Caco-2 (cell line): ENCODE measurements around the gene MAPK14. TPM values are rescaled to one million over a fixed set of nuclear protein-coding genes. Genes with fewer than 3 reads are reported as not detected.

ENCODE experiments used
- BruUV-seq: library from RNA; stranded (reverse); fragments of 400-500 nt; replicated peaks from 2 replicates; lab custom pipeline; 2021; lab: Mats Ljungman, UMichigan
- CTCF ChIA-PET: fragments of 300-600 bp; sonication (Branson Sonifier 250); formaldehyde crosslinking; loops from one replicate; lab custom pipeline; 2022; ENCODE audit warnings: antibody characterized with exemption; lab: Charles Lee
- POLR2A ChIA-PET: fragments of 300-600 bp; sonication (Branson Sonifier 250); formaldehyde crosslinking; loops from one replicate; lab custom pipeline; 2022; ENCODE audit warnings: antibody characterized with exemption; lab: Charles Lee
- DNase-seq, 2 experiments: peaks; one replicate each; pipeline versions ENCODE4 v3.0.0 to v3.0.0-alpha.2; 2020 to 2022
- H3K27me3 ChIP-seq: replicated peaks from 2 replicates; pipeline ENCODE4 v1.6.0; 2011; ENCODE audit warnings: low read length; ENCODE audit not compliant: control insufficient read depth, insufficient read depth
- H3K36me3 ChIP-seq: 2 replicates; pipeline ENCODE4 v1.5.1; 2011; ENCODE audit warnings: low read length; ENCODE audit not compliant: control insufficient read depth, insufficient read depth
- H3K4me1 ChIP-seq: fragments of 250-450 bp; sonication (Bioruptor Pico); 2 replicates; pipeline ENCODE4 v1.5.1; 2020; ENCODE audit warnings: mild to moderate bottlenecking
- H3K4me3 ChIP-seq: 2 replicates; pipeline ENCODE4 v1.5.1; 2011; ENCODE audit warnings: low read depth, mild to moderate bottlenecking, control low read depth, low read length
- H3K9me3 ChIP-seq: fragments of 250-450 bp; sonication (Bioruptor Pico); 2 replicates; pipeline ENCODE4 v1.5.1; 2020; ENCODE audit warnings: mild to moderate bottlenecking, moderate library complexity
- H3K27ac Mint-ChIP-seq: one replicate; pipeline ENCODE4 v1.8.0; 2022; ENCODE audit warnings: mixed read lengths; ENCODE audit not compliant: unreplicated experiment
- H3K27me3 Mint-ChIP-seq: one replicate; pipeline ENCODE4 v1.8.0; 2022; ENCODE audit warnings: mixed read lengths; ENCODE audit not compliant: insufficient read depth, unreplicated experiment
- H3K36me3 Mint-ChIP-seq: one replicate; pipeline ENCODE4 v1.8.0; 2022; ENCODE audit warnings: mild to moderate bottlenecking, mixed read lengths; ENCODE audit not compliant: insufficient read depth, unreplicated experiment
- H3K4me1 Mint-ChIP-seq: one replicate; pipeline ENCODE4 v1.8.0; 2022; ENCODE audit warnings: low read depth, mixed read lengths; ENCODE audit not compliant: unreplicated experiment
- H3K4me3 Mint-ChIP-seq: one replicate; pipeline ENCODE4 v1.8.0; 2022; ENCODE audit warnings: mild to moderate bottlenecking, moderate library complexity, mixed read lengths; ENCODE audit not compliant: unreplicated experiment
- H3K9me3 Mint-ChIP-seq: one replicate; pipeline ENCODE4 v1.8.0; 2022; ENCODE audit warnings: mixed read lengths; ENCODE audit not compliant: unreplicated experiment
- intact Hi-C: fragments of 100-400 bp; cut with micrococcal nuclease; formaldehyde crosslinking; loops from one replicate; pipeline ENCODE4 v1.10.0; 2022; ENCODE audit not compliant: unreplicated experiment
- total RNA-seq: library from RNA; stranded (reverse); gene quantifications from 2 replicates; pipeline ENCODE4 v1.2.3, GENCODE V29; 2022
- TF ChIP-seq, protein P1 (sequence below), 2 experiments: fragments of 200-600 bp in 1 of 2; IDR thresholded peaks; 1 replicate in 1 of 2; 2 replicates in 1 of 2; pipeline versions ENCODE4 v1.5.1 to v1.8.0; 2011 to 2022; ENCODE audit warnings: antibody characterized with exemption in 1 of 2, control low read depth in 1 of 2, inconsistent platforms in 1 of 2, low read depth in 1 of 2, low read length in 1 of 2, mild to moderate bottlenecking in 1 of 2, moderate library complexity in 1 of 2; ENCODE audit not compliant: insufficient read depth in 1 of 2, severe bottlenecking in 1 of 2, unreplicated experiment in 1 of 2

MAPK14 gene
- total RNA-seq, 1 experiment from 2014 or later = 72.0 TPM

DNA sequence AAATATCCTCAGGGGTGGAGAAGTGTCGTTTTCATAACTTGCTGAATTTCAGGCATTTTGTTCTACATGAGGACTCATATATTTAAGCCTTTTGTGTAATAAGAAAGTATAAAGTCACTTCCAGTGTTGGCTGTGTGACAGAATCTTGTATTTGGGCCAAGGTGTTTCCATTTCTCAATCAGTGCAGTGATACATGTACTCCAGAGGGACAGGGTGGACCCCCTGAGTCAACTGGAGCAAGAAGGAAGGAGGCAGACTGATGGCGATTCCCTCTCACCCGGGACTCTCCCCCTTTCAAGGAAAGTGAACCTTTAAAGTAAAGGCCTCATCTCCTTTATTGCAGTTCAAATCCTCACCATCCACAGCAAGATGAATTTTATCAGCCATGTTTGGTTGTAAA lies 82.4 kb downstream of the MAPK14 start:
- Histone ChIP-seq H3K36me3 (no peaks in the 10 kb centered on the region; the same call in 1 of the 2 replicates), H3K27me3 (no peaks in the 10 kb centered on the region), H3K4me1 (no peaks in the 10 kb centered on the region), H3K9me3 (no peaks in the 10 kb centered on the region), H3K4me3 (no peak overlapping the region)
- Mint-ChIP-seq H3K4me3 (no peak overlapping the region), H3K27me3 (no peaks in the 10 kb centered on the region), H3K36me3 (peaks cover 62% of the 10 kb centered on the region), H3K27ac (no peak overlapping the region), H3K4me1 (no peaks in the 10 kb centered on the region), H3K9me3 (no peaks in the 10 kb centered on the region)
- TF ChIP-seq, protein P1, sequence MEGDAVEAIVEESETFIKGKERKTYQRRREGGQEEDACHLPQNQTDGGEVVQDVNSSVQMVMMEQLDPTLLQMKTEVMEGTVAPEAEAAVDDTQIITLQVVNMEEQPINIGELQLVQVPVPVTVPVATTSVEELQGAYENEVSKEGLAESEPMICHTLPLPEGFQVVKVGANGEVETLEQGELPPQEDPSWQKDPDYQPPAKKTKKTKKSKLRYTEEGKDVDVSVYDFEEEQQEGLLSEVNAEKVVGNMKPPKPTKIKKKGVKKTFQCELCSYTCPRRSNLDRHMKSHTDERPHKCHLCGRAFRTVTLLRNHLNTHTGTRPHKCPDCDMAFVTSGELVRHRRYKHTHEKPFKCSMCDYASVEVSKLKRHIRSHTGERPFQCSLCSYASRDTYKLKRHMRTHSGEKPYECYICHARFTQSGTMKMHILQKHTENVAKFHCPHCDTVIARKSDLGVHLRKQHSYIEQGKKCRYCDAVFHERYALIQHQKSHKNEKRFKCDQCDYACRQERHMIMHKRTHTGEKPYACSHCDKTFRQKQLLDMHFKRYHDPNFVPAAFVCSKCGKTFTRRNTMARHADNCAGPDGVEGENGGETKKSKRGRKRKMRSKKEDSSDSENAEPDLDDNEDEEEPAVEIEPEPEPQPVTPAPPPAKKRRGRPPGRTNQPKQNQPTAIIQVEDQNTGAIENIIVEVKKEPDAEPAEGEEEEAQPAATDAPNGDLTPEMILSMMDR (IDR thresholded peaks at IDR 0.05; ENCODE audit: insufficient read depth in 1 of 2, low read depth in 1 of 2, low read length in 1 of 2, severe bottlenecking in 1 of 2, unreplicated experiment in 1 of 2) = no peak
- BruUV-seq = TSS peak; percentile 23
- no peak for DNase-seq
- POLR2A ChIA-PET = no interaction called here
- CTCF ChIA-PET = no interaction called here
- intact Hi-C loops = no loop called here

DNA sequence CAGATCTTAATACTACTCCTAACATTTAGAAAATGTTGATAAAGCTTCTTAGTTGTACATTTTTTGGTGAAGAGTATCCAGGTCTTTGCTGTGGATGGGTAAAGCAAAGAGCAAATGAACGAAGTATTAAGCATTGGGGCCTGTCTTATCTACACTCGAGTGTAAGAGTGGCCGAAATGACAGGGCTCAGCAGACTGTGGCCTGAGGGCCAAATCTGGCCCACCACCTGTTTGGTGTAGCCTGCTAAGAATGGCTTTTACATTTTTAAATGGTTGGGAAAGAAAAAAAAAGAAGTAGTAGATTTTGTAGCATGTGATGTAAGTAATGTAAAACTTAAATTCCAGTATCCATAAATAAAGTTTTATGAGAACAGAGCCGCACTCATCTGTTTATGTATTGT lies 83.3 kb downstream of the MAPK14 start:
- Histone ChIP-seq H3K4me3 (no peak overlapping the region), H3K9me3 (no peaks in the 10 kb centered on the region), H3K27me3 (no peaks in the 10 kb centered on the region), H3K36me3 (no peaks in the 10 kb centered on the region; the same call in 1 of the 2 replicates), H3K4me1 (no peaks in the 10 kb centered on the region)
- H3K27ac Mint-ChIP-seq = no peak overlapping the region
- DNase-seq = no peak
- H3K36me3 Mint-ChIP-seq = peaks cover 53% of the 10 kb centered on the region
- H3K9me3 Mint-ChIP-seq = no peaks in the 10 kb centered on the region
- H3K27me3 Mint-ChIP-seq = no peaks in the 10 kb centered on the region
- intact Hi-C loops = no loop called here
- no peak overlapping the region for H3K4me3 Mint-ChIP-seq
- CTCF ChIA-PET = no interaction called here
- TF ChIP-seq, protein P1 (IDR thresholded peaks at IDR 0.05; ENCODE audit: insufficient read depth in 1 of 2, low read depth in 1 of 2, low read length in 1 of 2, severe bottlenecking in 1 of 2, unreplicated experiment in 1 of 2) = no peak
- no TSS peak for BruUV-seq
- H3K4me1 Mint-ChIP-seq = no peaks in the 10 kb centered on the region
- POLR2A ChIA-PET = no interaction called here

GRCh38 chr6:36111526-36111925 lies 83.9 kb downstream of the MAPK14 start:
- Mint-ChIP-seq H3K27me3 (no peaks in the 10 kb centered on the region), H3K27ac (no peak overlapping the region), H3K36me3 (peaks cover 52% of the 10 kb centered on the region), H3K4me3 (no peak overlapping the region), H3K9me3 (no peaks in the 10 kb centered on the region), H3K4me1 (no peaks in the 10 kb centered on the region)
- no peak for DNase-seq
- intact Hi-C loops = no loop called here
- Histone ChIP-seq H3K4me3 (no peak overlapping the region), H3K4me1 (no peaks in the 10 kb centered on the region), H3K27me3 (no peaks in the 10 kb centered on the region), H3K9me3 (no peaks in the 10 kb centered on the region), H3K36me3 (no peaks in the 10 kb centered on the region; the same call in 1 of the 2 replicates)
- POLR2A ChIA-PET = no interaction called here
- CTCF ChIA-PET = interaction anchor here (1.0 kb wide), 1 partner anchor 12 kb away, joined by 3 read pairs; no protein-coding TSS in a partner anchor
- TF ChIP-seq, protein P1 (IDR thresholded peaks at IDR 0.05; ENCODE audit: insufficient read depth in 1 of 2, low read depth in 1 of 2, low read length in 1 of 2, severe bottlenecking in 1 of 2, unreplicated experiment in 1 of 2) = no peak
- no TSS peak for BruUV-seq
